ENCODE results near the gene RAB38.

GRCh38 chr11:88114486-88115045 is 60.7 kb downstream of the RAB38 start:
- TF ChIP-seq CTCF (IDR thresholded peaks at IDR 0.05) (no peak), POLR2A (IDR thresholded peaks at IDR 0.05) (no peak), EP300 (IDR thresholded peaks at IDR 0.05) (no peak)

All from tibial nerve (tissue), 4 donors.